GM18507 (cell line): Measurements from ENCODE around the gene PCSK6.

Source experiments
- DNase-seq: peaks from one replicate; pipeline ENCODE4 v3.0.0; 2011; ENCODE audit warnings: low read depth; ENCODE audit not compliant: insufficient read length; ENCODE audit errors: extremely low spot score
- FAIRE-seq: peaks from 2 replicates; lab custom pipeline; 2011; peaks lifted over from hg19 to GRCh38; lab: Jason Lieb, UNC

PCSK6 gene

DNA sequence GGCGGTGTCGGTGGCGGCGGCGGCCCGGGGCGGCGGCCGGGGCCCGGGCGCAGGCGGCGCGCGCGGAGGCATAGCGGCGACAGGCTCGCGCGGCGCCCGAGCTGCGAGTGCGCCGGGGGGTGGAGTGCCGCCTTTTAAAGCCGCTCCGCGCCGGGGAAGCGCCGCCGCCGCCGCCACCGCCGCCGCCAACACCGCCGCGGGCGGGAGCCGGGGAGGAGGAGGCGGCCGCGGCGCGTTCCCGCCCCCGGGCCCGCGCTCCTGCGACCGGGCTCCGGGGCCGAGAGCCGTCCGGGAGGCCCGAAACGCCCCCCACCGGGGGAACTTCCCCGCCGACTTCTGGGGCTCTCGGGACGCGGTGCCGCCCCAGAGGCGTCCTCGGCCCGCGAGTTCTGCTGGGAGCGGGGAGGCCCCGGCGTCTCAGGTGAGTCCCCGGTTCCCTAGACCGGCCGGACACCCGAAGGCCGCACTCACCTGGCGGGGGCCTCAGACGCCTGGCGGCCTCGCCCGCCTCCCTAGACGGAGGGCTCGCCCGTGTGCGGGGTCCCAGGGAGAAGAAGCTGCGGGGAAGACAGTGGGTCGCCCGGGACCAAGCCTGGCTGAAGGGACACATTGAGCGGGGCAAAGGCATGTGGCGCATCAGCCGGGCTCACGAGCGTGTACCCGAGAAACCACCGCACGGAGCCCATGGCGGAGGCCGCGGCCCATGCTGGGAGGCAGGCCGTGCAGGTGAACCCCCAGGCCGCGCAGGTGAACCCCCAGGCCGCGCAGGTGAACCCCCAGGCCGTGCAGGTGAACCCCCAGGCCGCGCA, at the start of gene PCSK6:
Gene PCSK6 (minus strand): TSS at position 109 of the 809 bp plus-strand sequence. CDS start 37 bp downstream, at position 72.
- no peak for FAIRE-seq

DNA sequence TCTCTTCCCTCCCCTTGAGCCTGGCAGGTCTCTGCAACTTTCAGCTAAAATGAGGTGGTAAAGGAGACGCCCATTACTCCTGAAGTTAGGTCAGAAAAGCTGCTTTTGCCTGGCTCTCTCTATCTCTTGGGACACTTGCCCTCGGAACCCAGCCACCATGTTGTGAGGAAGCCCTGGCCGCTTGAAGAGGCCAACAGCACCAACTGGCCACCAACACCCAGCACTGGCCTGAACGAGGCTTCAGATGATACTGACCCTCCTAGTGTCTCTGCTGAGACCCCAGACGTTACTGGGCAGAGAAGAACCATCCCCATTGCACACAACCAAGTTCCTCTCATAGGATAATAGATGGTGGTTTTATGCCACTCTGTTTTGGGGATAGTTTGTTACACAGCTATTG, 49.5 kb upstream of the PCSK6 start:
- FAIRE-seq (no peak), DNase-seq (no peak)

More for the DNA sequence above, at the start of gene PCSK6:
- DNase-seq: no peak

DNA sequence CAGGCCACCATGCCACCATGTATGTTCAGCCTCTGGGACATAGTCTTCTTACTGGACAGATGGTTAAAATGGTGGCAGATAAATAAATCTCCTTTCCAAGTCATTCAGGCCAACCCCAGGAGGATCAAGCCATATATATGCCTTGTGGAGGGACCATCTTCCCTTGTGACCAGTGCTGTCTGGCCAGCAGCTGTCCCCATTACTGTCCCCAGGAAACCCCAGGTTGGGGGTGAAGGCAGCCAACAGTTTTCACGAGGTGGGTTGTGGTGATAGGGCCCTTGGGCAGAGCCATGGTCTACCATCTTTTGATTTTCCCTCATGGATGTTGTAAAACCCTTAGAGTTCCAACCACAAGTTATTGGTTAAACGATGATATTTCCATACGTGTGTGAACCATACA, 48.7 kb upstream of the PCSK6 start:
- DNase-seq: no peak
- no peak for FAIRE-seq

DNA sequence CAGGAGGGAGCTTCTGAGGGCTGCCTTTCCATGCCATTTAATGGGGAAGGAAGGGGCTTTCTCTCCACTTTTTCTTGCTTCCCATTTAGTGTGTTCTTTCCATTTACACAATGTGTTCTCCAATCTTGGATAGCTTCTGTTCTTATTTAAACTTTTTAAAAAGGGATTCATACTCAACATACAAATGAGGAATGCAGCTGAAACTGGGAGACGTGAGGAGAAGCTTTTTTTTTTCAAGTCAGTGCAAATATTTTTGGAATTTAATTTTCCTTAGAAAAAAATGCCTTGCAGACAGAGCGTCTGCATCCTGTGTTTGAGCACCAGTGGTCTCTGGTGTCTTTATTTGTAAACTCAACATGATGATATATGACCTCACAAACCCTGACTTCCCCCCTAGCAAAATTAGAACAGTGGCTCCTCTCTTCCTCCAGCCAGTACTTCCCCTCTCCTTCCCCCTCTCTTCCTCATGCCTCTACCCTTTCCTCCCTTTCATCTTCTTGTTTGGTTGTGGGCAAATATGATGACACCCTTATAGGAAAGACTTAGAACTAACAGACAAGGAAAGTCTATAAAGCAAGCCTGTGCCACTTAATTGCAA, 48.1 kb upstream of the PCSK6 start:
- no peak for FAIRE-seq

DNA sequence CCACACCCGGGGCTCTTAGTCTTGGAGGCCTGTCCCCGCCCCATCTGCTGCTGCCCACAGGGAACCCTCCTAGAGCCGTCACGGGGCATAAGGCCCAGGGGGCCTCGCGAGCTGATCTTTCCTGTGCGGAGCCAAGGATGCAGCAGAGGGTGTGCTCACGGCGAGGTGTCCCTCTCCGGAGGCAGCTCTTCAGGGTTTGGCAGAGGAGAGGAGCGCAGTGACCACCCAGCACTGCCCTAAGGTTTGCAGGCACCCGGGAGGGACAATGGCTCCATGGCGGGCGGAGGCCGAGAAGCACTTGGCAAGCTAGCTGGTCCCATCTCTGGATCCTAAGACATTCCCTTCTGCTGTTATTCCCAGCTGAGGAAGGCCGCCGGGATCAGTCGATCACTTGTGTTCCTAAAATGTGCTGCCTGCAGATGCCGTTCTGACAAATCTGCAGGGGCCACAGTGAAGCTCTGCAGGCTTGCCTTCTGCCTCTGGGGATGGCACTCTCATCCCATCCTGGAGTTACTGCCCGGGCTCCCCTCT, 47.4 kb upstream of the PCSK6 start:
- DNase-seq (no peak), FAIRE-seq (no peak)

More for the DNA sequence above, 48.1 kb upstream of the PCSK6 start:
- DNase-seq: no peak

DNA sequence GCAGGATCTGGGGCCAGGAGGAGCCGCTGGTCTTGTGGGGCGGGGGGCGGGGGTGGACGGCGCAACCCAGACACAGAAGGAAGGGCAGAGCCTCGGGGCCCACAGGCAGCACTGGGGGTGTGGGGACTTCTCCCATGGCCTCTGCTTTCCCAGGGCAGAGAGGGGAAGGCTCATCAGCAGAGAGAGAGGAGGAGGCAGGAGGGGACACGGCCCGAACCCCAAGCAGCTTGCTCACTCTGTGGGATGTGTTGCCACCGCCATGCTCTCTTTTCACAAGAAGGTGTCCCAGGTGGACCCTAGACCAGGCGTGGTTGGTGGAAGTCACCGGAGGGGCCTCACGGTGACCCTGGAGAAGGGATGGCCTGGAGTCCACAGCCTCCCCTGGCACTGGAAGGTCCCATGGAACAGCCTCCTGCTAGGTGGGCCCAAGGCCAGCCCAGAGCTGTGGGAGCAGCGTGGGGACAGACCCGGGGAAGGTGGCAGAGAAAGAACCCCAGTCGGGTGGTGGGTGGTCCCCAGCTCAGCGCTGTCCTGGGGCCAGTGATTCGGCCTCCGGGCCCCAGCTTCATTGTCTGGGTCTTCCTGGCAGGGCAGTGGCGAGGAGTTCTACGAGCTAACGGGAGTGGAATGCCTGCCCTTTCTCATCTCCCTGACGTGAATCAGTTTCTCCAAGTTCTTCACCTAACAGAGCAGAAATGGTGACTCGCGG, 46.8 kb upstream of the PCSK6 start:
- no peak for FAIRE-seq
- no peak for DNase-seq

DNA sequence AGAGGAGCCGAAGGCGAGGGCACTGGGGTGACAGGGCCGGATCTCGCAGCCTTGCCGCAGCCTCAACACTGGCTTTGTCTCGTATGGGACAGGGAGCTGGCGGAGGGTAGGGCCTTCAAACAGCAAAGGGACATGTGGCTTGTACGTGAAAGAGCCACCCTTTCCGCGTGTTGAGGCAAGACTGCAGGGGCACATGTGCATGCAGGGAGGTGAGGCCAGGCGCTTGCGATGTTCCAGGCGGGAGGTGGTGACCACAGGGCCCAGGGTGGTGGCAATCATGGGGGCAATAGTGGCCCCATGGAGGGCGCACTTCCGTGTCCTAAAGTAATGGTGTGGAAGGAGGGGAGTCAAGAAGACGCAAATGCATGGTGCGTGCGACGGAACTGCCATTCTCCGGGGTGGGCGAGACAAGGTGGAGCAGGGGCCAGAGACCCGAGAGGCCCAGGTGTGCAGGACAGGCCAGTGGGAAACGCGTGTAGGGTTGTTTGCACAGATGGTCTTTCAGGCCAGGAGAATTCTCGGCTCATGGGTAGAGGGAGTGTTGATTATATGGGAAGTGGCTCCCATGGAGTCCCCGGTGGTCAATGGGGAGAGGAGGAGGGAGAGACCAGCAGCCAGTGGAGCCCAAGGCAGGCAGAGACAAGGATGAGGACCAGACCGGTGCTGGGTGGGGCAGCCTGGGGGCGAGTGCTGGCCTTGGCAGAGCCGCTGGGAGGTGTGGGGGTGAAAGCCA, 45.8 kb upstream of the PCSK6 start:
- DNase-seq: no peak
- FAIRE-seq: no peak

DNA sequence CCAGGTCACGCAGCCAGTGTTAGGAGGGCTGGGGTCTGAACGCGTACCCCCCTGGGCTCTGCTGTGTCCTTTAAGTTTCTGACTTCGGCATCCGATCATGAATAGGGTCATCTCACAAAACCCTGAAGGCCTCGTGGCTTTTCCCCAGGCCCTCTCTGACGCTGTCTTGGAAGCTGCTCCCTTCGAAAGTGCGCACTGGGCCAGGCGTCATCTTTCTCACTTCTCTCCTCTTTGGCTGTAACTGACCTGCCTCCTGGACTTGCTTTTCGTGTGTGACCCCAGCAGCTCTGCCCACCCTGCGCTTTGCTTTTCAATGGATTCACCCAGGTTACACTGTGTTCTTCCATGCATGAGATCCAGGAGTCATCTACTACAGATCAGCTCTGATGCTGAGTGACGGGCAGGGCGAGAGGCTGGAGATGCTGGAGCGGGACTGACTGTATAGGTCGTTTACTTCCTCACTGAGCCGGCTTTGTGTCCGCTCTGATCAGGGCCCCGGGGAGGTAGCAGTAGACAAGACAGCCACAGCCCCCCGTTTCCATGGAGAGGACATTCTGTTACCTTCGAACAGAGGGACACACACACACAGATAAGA, 45.0 kb upstream of the PCSK6 start:
- FAIRE-seq (no peak), DNase-seq (no peak)

DNA sequence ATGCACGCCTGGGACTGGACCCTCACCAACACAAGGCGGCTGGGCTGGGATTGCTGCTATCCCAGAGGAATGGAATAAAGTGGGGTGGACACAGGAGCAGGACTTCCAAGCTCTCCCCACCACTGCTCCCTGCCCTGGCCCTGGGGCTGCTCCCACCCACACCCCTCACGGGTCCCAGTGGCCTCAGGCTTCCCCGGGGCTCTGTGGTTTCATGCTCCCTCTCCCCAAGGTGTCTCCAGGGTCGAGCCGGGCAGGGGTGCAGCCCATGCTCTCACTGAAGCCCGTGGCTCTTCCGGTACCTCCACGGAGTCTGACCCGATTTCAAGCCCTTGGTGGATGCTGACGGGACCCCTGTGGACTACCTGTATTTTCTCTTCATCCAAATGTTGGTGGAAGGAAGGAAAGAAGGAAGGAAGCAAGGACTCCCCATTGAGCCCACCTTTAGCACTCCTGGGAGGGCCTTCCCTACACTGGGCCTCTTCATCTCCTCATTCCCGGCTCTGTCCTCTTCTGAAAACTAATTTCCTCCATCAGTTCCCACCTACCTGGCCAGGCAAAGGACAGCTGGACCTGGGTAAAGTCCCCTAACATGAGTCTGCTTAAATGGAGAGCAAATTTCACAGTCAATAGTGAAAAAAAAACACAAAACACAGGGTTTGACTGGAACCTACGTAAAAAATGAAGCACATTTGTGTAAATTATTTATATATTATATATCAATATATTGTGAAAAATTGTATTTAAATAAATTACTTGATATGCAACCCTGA, 44.0 kb upstream of the PCSK6 start:
- FAIRE-seq (no peak), DNase-seq (no peak)

DNA sequence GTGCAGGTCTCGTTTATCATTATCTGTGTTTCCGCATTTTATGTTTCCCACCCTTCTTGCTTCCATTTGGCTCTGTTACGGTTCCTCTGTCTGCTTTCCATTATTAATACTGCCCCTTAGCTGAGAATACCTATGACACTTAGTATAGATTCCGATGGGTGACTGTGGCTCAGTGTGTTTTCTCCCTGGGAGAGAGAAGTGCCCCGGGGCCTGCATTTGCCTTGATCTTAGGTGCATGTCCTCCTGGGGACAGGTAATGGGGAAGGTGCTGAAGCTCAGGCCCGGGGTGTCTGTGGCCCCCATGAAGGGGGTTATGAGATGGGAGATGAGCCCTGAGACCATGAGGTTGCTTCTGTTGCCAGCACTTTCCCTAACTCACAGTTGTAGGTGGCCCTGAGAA, 43.4 kb upstream of the PCSK6 start:
- no peak for DNase-seq
- no peak for FAIRE-seq

DNA sequence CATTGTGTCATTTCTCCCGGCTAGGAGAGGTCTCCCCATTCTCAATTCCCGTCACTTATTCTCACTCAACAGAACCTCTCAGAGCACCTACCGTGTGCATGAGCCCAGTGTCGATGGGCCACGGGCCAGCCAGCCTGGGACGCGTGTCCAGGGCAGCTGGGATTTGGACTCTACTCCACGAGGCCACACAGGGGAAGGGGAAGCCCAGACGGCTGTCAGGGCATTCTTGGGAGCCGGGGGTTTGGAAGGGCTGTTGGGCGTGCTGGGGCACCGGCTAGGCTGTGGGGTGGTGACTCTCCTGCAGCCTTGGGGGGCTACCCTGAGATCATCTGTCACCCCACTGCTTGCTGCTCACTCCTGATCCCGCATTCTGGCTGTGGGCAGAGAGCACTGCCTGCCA, 41.7 kb upstream of the PCSK6 start:
- DNase-seq: no peak
- no peak for FAIRE-seq

DNA sequence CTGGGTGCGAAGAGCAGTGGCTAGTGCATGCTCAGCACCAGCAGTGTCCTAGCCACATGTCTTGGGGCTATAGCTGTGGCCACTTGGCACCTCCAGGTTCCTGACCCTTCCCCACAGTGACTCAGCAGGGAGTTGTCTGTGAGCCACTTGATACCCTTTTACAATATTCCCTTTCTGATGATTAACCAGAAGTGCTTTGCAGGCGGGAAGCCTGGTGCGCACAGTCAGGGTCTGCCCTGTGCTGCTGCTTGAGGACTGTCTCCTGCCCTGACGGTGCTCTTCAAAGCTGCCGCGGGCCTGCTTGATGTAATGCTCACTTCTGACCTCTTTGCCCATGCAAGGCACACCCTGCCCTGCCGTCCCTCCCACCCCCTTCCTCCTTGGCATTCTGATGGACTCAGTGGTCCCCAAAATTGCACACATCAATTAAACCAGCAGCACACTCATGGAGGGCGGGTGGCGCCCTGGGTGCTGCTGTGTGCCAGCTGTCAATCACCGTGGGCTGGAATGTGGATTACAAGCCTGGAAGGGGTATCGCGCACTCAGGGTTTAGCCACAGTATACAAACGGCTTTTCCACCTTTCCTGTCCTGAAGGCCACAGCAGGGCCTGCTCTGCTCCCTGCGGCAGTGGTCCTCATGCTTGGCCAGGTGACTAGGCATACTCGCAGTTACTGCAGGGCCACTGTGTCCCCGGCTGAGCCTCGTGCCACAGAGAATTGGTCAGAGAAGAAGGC, 40.9 kb upstream of the PCSK6 start:
- FAIRE-seq: no peak
- no peak for DNase-seq

DNA sequence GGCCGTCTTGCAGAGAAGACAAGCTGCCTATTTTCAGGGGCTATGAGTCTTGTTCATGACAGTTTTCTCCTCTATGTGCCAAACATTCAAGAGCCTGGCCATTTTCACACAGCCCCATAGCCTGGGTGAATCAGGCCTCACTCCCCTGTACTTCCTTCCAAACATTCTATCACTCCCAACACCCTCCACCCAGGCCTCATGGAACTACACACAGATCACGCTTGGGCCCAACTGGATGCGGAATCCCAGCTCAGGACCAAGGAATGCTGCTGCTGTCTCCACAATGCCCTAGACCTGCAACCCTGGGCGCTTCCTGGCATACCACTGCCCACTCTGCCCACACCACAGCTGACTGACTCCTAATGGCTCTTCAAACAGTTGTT, 39.4 kb upstream of the PCSK6 start:
- FAIRE-seq (no peak), DNase-seq (no peak)

DNA sequence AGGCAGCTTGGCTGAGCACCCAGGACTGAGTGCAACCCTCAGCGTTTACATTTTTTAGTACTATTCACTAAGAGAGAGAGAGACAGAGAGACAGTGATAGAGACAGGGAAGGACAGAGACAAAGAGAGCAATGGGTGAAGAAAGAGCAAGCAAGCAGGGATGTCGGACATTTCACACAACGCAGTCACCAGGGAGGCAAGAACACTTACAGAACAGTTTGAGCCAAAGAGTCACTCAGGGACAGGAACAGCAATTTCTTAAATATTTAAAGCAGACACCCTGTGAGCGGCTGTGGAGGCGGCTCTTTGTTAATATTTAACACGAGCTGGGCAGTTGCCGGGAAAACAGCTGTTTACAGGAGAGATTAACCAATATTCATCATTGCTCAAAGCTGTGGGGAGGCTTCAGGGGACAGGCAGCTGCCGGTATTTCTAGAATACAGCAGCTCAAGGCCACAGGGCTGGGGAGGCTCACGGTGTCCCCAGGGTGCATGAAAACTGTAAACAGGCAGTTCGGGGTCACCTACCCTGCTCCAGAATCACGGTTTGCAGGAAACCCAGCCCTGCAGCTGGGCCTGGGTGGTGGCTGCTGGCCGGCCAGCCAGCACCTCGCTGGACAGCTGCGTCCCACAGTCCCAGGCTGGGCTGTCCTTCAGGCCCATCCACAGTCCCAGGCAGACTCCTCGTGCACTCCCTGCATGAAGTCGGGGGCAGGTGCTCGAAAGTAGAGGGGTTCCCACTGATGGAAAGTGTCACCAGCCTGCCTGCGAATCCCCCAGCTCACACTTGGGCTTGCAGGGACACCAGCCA, 38.8 kb upstream of the PCSK6 start:
- FAIRE-seq (no peak), DNase-seq (no peak)

DNA sequence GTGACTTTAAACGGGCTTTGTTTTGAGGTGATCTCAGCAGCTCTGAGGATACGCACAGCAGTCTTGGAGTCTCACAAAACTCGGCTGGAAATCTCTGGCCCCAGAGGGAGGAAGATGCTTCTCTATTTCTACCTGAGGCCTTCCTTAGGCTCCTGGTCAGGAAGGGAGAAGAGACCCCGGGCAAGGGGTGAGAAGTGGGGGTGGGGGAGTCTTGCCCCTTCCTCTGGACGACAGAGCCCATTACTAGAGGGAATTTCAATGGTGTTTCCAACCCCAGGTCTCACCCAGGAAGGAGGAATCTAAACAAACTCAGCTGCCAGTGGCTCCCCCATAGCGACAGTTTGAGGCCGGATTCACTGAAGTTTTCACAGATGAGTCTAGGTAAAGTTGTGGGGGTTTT, 37.4 kb upstream of the PCSK6 start:
- FAIRE-seq (no peak), DNase-seq (no peak)

DNA sequence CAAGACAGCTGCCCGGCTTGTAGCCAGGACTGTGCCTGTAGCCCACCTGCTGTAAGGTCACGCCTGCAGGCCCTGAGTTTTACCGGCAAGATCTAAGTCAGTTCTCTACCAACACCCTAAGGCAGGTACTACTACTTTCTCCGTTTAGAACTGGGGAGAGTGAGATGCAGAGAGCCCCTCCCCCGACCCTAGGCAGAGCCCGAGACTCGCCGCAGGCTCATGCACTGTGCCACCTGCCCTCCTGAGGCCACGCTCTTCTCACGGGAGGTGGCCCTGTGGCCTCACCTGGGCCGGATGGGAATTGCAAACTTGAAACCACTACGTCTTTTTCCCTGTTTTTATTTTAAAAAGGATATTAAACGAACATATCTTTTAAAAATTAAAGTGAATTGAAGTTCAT, 36.9 kb upstream of the PCSK6 start:
- no peak for FAIRE-seq
- no peak for DNase-seq

DNA sequence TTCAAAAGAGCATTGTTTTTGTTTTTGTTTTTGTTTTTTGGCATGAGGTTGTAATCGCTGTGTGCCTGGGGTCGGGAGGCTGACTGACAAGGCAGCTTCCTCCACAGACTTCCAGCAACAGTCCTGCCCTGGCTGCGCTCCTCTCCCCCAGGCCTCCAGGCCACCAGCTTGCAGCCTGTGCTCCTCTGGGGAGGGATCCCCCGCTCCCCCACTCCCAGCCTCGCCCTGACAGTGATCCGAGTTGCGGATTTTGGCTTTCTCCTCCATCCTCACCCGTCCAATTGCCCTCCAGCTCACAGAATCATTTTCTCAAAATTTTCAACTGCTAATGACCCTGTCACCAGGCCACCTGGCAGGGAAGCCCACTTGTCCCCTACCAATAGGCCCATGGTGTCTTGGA, 36.5 kb upstream of the PCSK6 start:
- no peak for FAIRE-seq
- DNase-seq: no peak
